Cortex of kidney (tissue), 1 donor: ENCODE results near the gene NTN3.

Experiments used
- DNase-seq: peaks from one replicate; lab custom pipeline; 2025; lab: John Stamatoyannopoulos, UW

NTN3 gene

DNA sequence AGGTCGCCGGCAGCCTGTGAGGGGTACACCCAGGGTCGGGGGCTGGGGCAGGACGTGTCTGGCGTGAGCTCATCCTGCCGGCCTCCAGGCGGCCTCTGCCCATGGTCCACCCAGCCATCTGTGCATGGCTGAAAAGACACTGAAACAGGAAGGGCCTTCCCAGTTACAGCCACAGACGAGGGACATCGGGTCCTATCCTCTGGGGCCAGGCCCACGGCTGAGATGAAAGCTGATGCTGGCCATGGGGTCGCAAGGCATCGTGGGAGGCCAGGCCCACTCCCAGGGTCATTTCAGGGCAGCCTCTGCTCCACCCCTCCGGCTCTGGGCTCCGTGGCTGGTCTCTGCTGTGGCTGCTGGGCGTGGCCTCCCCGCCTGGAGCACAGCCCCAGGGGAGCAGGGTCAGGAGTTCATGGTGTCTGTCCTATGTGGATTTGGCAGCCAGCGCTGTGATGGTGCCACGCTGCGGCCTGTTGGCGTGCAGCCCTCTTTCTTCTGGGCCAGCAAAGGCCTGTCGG, 26.1 kb downstream of the NTN3 start:
- DNase-seq: no peak

DNA sequence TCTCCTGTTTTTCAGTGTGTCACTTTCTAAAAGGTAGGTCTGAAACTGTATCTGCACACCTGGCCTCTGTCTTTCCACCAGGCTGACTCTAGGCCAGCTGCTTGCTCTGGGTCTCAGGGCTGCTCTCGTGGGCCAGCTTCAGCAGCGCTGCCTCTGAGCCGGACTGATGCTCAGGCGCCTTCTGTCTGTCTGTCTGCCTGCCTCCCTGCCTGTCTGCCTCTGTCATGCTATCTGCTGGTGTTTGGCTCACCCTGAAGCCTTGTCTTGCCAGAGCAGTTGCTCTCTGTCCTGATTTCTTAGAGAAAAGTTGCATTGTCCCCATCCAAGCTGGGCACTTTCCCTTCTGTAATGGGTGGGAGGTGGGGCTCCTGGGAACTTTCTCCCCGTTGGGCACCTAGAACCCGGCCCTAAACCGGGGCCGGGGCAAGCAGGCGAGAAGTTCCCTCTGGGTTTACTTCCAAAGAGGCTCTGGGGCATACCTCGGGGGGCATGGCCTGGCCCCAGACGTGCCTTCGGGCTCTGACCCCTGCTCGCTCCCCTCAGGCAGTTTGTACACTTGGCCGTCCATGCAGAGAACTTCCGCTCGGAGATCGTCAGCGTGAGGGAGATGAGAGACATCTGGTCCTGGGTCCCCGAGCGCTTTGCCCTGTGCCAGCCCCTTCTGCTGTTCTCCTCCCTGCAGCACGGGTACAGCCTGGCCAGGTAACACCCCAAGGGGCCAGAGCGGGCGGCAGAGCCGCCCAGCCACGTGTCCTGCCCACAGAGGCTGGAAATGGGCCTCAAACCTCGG, 26.8 kb downstream of the NTN3 start:
- DNase-seq: no peak

GRCh38 chr16:2498531-2499253, 27.6 kb downstream of the NTN3 start:
- no peak for DNase-seq

- no peak for DNase-seq
These were observed 28.4 kb downstream of the NTN3 start for GRCh38 chr16:2499454-2499853.

DNA sequence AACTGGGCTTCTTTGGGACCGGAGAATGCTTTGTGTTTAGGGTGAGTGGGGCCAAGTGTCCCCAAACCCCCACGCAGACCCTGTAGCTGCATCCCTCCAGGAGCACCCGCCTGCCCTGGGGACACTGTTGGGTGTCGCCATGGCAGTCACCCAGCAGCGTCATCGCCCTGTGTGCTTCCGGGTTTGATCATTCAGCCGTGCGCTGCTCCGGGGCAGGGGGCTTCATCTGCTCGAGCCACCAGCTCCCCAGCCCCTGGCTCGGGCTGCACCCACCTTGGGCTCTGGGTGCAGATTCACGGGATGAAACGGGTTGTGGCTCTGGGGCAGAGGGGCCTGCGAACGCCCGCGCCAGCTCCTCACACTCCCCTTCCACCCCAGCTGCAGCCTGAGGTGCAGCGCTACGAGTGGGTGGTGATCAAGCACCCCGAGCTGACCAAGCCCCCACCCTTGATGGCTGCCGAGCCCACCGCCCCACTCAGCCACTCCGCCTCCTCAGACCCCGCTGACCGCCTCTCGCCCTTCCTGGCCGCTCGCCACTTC, 28.9 kb downstream of the NTN3 start:
- no peak for DNase-seq

DNA sequence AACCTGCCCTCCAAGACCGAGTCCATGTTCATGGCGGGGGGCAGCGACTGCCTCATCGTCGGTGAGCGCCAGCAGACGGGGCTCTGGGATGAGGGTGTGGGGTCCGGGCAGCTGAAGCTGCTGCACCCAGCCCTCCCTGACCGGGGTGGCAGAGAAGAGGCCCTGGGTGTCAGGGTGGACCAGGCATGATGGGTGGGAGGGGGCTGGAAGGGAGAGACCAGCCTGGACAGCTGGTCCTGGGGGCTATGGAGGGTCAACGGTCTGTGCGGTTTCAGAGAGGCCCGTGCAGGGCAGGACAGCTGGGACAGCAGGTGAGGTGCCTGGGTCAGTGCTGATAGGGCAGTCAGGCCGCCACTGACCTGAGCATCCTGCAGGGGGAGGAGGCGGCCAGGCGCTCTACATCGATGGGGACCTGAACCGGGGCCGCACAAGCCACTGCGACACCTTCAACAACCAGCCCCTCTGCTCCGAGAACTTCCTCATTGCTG, 29.4 kb downstream of the NTN3 start:
- no peak for DNase-seq

DNA sequence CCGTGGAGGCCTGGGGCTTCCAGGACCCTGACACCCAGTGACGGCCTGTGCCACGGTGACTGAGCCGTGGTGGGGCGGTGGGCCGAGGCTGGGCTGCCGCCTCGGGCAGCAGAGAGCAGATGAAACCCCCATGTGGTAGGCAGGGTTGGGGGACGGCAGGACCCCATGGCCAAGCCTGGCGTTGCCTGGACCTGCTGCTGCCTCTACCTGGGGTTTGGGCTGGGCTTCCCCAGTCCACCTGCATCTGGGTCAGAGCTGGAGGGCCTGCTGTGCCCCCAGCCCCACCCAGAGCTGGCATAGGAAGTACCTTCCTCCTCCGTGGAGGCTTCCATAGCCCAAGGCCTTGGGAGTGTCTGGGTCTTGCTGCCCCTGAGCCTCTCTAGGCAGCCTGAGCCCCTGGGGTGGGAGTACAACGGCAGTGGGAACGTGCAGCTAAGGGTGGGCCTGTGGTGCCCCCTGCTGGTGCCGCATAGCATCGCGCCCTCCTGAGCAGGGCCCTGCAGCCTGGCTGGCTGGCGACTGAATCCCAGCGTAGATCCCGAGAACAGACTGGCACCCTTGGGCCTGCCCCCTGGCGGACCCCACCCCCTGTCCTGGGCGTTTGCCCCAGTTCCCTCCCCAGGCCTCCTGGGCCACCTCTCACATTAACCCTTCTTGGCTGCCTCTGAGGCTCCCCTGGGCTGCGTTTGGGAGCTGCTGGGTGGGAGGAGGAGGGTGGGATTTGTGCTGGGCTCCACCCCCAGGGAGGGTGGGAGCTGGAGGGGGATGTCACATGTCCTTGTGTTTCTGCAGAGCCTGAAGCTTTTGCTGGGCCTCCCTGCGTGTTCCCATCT, 30.0 kb downstream of the NTN3 start:
- DNase-seq: no peak

DNA sequence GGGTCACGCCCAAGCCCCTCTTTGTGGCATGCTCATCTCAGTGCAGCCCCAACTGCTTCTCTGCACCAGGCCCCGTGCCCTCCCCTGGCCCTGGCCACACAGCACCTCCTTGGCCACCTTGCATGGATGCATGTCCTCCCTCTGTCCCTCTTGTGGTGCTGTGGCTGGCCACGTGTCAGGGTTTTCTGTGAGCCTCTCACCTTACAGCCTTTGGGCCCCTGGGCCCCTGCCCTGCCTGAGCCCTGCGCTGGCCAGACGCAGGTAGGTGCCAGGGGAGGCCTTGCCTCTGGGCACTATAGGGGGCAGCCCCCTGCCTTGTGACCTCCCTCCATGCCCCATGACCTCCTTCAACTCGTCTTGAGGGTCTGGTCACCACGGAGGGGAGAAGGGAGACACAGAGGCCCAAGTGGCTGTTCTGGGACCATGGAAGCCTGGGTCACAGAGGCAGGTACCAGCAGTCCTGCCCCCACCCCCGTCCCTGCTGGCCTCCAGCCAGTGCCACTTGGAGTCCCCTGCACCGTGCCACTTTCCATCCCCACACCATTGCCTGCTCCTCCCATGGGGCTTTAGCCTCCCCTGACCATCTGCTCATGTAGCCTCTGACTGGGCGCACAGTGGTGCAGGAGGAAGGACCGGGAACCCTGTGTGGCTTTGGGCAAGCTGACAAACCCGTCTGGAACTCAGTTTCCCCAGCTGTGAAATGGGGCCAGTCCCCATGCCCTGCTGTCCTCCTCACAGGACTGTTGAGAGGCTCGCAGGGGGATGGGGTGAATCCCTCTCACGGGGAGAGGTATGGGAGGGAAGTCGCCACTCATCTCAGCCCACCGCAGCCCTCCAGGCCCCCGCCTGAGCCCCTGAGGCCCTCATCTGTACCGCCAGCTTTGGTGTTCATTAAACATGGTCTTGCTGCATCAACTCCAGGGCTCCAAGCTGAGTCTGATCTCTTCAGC, 31.1 kb downstream of the NTN3 start:
- no peak for DNase-seq

DNA sequence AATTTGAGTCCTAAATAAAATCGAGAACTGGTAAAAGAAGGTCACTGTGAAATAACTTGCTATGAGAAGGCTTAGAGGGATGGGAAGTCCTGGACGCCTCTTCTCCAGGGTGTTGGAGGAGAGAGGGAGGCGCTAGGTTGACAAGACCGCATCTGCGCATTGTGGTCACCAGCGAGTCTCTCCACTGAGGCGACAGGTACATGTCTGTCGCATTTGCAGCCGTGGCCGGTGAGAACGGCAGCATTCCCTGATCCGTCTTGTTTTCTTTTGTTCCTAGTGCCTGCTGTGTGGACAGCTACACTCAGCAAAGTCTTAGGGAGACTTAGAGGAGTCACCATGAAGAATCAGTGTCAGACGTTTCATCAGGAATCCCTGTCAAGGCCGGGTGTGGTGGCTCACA, 34.6 kb downstream of the NTN3 start:
- DNase-seq: no peak

- no peak for DNase-seq
These were observed 36.1 kb downstream of the NTN3 start for GRCh38 chr16:2507052-2507659.

DNA sequence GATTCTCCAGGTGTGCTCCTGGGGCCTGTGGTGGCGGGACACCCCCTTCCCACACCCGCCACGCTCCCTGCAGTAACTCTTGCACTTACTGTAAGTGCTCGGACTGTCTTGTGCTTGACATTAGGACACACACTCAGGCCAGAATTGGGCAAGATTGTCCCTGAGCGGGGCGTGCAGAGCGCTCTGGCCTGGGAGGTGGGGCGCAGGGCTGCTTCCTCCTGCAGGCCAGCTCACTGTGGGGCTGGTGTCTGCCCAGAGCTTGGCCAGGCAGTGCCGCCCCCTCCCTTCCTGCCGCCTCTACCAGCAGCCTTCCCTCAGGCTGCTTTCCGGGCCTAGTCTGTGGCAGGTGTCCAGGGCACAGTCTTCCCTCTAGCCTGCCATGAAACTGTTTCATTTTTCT, 36.6 kb downstream of the NTN3 start:
- no peak for DNase-seq

DNA sequence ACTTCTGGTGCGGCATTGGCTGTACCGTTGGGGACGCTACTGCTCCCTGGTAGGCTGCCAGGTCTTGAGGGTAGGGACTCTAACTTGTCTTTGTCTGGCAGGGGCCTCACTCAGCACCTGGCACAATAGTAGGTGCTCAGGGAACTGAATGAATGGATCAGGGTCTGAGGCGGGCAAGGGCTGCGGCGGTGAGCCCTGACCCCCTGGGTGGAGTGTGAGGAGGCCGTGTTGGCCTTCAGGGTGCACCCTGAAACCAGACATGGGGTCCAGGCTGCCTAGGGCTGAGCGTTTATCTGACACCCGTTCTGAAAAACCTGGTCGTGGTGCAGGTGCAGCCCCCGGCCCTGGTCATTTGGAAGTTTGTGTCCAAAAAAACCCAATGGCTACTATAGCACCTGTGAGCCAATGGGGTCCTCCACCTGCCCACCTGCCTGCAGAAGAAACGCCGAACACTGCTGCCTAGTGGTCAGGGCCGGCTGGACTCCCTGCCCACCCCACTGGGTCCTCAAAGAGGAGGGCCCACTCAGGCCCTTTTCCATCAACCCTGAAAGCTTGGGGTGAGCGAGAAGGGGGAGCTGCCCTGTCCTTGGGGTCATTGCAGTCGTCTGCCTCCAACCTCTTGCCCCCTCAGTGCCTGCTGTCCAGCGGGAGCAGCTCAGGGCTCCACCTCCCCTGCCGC, 37.8 kb downstream of the NTN3 start:
- DNase-seq: no peak

DNA sequence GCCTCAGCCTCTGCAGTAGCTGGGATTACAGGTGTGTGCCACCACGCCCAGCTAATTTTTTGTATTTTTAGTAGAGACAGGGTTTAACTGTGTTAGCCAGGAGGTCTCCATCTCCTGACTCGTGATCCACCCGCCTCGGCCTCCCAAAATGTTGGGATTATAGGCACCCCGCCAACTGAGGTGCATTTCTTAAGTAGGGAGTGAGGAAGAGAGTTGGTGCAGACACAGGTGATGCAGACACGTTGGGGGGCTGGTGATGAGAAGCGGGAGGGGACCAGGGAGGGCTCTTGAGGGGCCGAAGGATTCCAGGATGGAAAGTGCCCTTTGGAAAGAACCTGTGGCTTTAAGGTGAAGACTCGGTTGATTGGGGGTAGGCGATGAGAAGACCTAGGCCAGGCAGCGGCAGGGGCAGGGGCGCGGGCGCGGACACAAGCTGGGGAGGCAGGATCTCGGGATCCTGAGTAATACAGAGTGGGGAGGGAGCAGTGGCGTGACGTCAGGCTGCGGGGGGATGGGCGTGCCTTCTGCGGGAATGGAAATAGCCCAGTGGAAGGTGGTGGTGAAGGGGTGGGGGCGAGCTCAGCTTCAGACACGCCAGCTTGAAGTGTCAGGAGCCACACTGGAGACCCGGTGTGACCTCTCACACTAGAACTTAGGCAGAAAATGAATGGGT, 40.2 kb downstream of the NTN3 start:
- no peak for DNase-seq

DNA sequence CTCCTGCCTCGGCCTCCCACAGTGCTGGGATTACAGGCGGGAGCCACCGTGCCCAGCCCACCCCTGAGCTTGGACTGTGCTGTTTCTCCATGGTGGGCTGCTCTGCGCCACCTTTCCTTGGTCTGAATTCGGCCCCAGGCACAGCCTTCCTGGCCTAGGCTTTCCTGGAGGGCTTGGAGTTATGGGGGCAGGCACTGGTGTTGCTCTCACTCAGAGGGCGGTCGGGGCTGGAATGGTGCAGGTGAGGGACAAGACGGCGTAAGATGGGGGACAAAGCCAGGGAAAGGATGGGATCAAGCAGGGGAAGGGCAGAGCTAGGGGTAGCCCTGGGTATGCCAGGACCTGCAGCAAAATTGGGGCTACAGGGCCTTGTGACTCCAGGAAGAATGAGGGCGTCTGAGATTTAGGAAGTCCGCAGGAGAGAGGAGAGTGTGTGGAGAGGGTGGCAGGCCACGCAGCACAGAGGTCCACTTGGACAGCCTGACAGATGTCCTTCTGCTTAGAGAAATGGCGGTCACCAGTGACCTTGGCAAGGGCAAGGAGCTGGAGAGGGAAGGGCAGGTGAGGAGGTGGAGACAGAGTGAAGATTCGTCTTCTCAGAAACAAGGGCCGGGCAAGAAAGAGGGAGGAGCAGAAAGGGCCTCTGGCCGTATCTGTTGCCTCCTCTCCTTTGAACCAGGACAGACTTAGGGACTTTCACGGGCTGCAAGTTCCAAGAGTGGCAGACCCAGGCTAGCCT, 41.1 kb downstream of the NTN3 start:
- no peak for DNase-seq

DNA sequence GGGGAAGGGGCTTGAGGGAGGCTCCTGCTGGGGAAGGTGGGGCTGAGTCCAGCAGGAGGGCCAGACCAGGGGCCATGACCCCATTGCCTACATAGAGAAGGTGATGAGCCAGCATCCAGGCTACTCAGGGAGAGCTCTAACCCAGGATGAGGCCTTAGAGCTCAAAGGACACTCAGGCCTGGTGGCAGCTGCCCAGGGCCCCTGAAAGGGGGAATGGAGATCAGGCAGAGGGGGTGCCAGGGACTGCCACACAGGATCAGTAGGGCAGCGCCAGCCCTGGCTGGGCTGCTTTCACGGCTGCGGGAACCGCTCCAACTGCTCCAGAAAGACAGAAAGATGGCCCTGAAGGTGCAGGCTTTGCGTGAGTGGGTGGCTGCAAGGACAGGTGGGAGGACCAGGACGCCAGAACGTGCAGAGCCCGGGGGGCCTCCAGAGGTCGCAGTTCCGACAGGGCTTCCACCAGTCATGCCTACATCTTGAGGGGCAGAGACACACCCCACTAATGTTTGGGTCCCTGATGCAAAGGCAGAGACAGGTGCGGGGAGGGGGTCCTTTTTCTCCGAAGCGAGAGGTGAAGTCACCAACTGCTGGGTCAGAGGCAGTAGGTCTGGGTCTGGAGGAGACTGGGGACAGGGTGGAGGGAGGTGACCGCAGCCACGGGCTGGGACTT, 41.8 kb downstream of the NTN3 start:
- DNase-seq: no peak

DNA sequence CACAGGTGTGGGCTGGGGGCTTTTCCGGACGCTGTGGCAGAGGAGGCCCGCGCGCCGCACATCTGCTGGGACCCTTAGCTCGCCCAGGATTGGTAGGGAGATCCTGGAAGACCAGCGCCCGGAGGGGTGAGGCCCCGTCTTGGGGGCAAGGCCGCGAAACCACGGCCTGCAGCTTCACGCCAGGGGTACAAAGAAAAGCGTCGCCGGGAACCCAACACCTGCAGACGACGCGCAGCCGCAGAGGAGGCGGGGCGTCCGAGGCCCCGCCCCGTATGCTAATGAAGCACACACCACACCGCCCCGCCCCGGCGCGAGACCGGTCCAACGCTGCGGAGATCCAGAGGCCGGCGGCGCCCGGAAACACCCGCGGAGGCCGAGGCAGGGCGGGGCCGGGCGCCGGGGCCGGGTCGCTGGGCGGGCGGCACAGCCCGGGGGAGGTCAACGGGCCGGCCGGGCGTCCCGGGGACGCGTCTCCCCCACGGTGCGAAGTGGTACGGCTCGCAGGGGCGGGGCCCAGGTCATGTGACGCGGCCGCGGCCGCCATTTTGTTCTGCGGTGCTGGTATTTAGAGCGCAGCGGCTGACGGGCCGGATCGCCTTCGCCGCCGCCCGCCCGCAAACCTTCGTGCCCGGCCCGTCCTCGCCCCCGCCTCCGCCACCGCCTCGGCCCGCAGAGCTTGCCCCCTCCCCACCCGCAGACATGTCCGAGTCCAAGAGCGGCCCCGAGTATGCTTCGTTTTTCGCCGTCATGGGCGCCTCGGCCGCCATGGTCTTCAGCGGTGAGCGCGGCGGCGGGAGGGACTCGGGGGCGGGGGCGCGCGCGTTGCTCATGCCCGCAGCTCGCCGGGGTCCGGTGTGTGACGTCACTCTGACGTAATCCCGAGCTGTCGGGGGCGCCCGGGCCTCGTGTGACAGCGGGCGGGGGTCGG, 42.6 kb downstream of the NTN3 start, which contains the start of gene ATP6V0C:
Gene ATP6V0C, plus strand, starts transcription at position 548 of the 928 bp plus-strand sequence. Its CDS starts 152 bp downstream, at position 700.
- no peak for DNase-seq
